ENCODE measurements around the gene MYOM1. TPM values are rescaled to one million over a fixed set of nuclear protein-coding genes. Genes with fewer than 3 reads are reported as not detected.

Gene MYOM1
- total and polyA plus RNA-seq, 2 donors (not counting 3 experiments of a cell fraction or from before 2014, with no cell fraction given) = 0.08 TPM; not detected in 1

DNA sequence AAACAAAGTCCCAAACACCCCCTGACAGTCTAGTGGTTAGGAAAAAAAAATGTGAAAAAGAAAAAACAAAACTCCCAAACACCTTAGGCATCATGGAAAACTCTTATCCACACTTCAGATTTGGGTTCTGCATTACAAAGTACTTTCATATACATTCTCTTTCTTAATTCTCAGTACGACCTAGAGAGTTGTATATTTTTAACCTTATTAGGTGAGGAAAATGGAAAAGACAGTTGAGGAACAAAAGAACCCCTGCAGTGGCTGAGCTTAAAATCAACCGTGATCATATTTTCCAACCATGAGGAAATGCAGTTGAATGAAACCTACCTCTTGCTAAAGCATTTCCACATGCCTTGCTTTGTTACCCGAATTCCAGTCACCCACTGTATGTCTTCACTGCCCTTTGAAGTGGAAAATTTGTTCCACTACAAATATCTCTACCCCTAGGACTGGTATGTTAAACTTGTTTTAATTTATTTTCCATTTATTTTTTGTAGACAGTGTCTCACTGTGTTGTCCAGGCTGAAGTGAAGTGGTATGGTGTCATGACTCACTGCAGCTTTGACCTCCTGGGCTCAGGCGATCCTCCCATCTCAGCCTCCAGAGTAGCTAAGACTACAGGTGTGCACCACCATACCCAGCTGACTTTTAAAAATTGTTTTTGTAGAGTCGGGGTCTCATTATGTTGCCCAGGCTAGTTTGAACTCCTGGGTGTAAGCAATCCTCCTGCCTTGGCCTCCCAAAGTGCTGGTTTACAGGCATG, 149.9 kb downstream of the MYOM1 start:
- POLR2A ChIA-PET = no interaction called here
- FAIRE-seq = no peak

DNA sequence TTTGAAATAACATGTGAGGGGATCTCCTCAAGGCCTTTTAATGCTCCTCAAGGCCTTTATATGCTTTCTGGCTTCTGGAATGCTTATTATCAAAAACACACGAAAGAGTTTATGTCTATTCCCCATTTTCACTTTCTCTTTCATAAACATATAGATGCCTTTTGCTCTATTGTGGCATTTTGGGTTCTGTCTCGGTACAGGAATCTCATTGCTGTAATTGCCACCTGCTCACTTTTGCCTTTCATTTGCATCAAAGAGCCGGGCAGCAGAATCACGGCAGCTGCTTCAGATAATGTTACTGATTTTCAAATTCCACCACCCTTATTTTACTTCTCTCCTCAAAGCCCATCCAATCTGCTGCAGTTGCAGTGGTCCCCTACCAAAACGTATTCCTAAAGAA, 152.0 kb downstream of the MYOM1 start:
- Histone ChIP-seq H3K9ac (replicated peaks; ENCODE audit: extremely low read depth, insufficient read depth, low read length) (no peak overlapping the region), H3K4me3 (replicated peaks in 1 of 3; ENCODE audit: insufficient read depth in 1 of 3, low read depth in 1 of 3, low read length in 3 of 3) (no peak overlapping the region), H3K36me3 (ENCODE audit: control insufficient read depth in 2 of 2, extremely low read depth in 1 of 2, insufficient read depth in 2 of 2, low read length in 2 of 2) (no peaks in the 10 kb centered on the region), H2AFZ (ENCODE audit: low read depth, low read length) (no peak overlapping the region), H3K27ac (ENCODE audit: insufficient read depth, low read depth, low read length) (no peak overlapping the region), H3K27me3 (ENCODE audit: control insufficient read depth in 2 of 2, insufficient read depth in 2 of 2, low read length in 2 of 2) (no peaks in the 10 kb centered on the region), H3K4me2 (ENCODE audit: insufficient read depth, low read length) (no peak overlapping the region), H3K79me2 (ENCODE audit: control insufficient read depth, insufficient read depth, low read length) (no peaks in the 10 kb centered on the region), H3K9me3 (replicated peaks; ENCODE audit: control insufficient read depth, insufficient read depth, low read length) (no peaks in the 10 kb centered on the region), H4K20me1 (replicated peaks; ENCODE audit: control insufficient read depth, extremely low read depth, insufficient read depth, low read length) (no peaks in the 10 kb centered on the region), H3K4me1 (ENCODE audit: control insufficient read depth, extremely low read depth, insufficient read depth, low read length) (no peaks in the 10 kb centered on the region), H3K9me1 (replicated peaks; ENCODE audit: control insufficient read depth, extremely low read depth, insufficient read depth, low read length) (no peaks in the 10 kb centered on the region)
- no peak for DNase-seq (ENCODE audit: low read depth, low spot score)
- TF ChIP-seq CTCF (IDR thresholded peaks at IDR 0.05; ENCODE audit: extremely low read depth in 1 of 2, insufficient read depth in 1 of 2, low read depth in 1 of 2, low read length in 2 of 2) (no peak), EZH2 (IDR thresholded peaks at IDR 0.05; ENCODE audit: borderline replicate concordance, low read depth, low read length, severe bottlenecking) (no peak), GATA2 (IDR thresholded peaks at IDR 0.05; ENCODE audit: insufficient read depth, insufficient read length, low read depth, low read length) (no peak), FOS (IDR thresholded peaks at IDR 0.05; ENCODE audit: borderline replicate concordance, insufficient read depth, low read length) (no peak), MYC (IDR thresholded peaks at IDR 0.05; ENCODE audit: low read depth, low read length) (no peak), JUN (IDR thresholded peaks at IDR 0.05; ENCODE audit: borderline replicate concordance, insufficient read depth, insufficient read length, low read depth) (no peak), POLR2AphosphoS5 (IDR thresholded peaks at IDR 0.05; ENCODE audit: insufficient read depth, low read depth, low read length) (no peak), POLR2A (IDR thresholded peaks at IDR 0.05; ENCODE audit: low read depth, low read length) (no peak)
- TF ChIP-seq, protein P1, sequence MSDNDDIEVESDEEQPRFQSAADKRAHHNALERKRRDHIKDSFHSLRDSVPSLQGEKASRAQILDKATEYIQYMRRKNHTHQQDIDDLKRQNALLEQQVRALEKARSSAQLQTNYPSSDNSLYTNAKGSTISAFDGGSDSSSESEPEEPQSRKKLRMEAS (IDR thresholded peaks at IDR 0.05; ENCODE audit: insufficient read depth, insufficient read length) = no peak
- no peak for FAIRE-seq
- intact Hi-C loops (cut with micrococcal nuclease) = no loop called here
- no TSS peak for BruUV-seq (replicated peaks)
- dilution Hi-C loops (cut with MboI; ENCODE audit: extremely low pct_ligation_motif_present, low sequenced_read_pairs) = no loop called here
- ChIA-PET POLR2A (no interaction called here), CTCF (no interaction called here)

More for the DNA sequence above, 149.9 kb downstream of the MYOM1 start:
- Histone ChIP-seq H3K9ac (replicated peaks; ENCODE audit: extremely low read depth, insufficient read depth, low read length) (no peak overlapping the region), H3K27ac (ENCODE audit: insufficient read depth, low read depth, low read length) (no peak overlapping the region), H3K4me3 (replicated peaks in 1 of 3; ENCODE audit: insufficient read depth in 1 of 3, low read depth in 1 of 3, low read length in 3 of 3) (no peak overlapping the region), H3K9me3 (replicated peaks; ENCODE audit: control insufficient read depth, insufficient read depth, low read length) (no peaks in the 10 kb centered on the region), H3K4me2 (ENCODE audit: insufficient read depth, low read length) (no peak overlapping the region), H4K20me1 (replicated peaks; ENCODE audit: control insufficient read depth, extremely low read depth, insufficient read depth, low read length) (no peaks in the 10 kb centered on the region), H3K36me3 (ENCODE audit: control insufficient read depth in 2 of 2, extremely low read depth in 1 of 2, insufficient read depth in 2 of 2, low read length in 2 of 2) (no peaks in the 10 kb centered on the region), H3K4me1 (ENCODE audit: control insufficient read depth, extremely low read depth, insufficient read depth, low read length) (no peaks in the 10 kb centered on the region), H2AFZ (ENCODE audit: low read depth, low read length) (no peak overlapping the region), H3K9me1 (replicated peaks; ENCODE audit: control insufficient read depth, extremely low read depth, insufficient read depth, low read length) (no peaks in the 10 kb centered on the region), H3K27me3 (ENCODE audit: control insufficient read depth in 2 of 2, insufficient read depth in 2 of 2, low read length in 2 of 2) (no peaks in the 10 kb centered on the region), H3K79me2 (ENCODE audit: control insufficient read depth, insufficient read depth, low read length) (no peaks in the 10 kb centered on the region)
- no TSS peak for BruUV-seq (replicated peaks)
- TF ChIP-seq JUN (IDR thresholded peaks at IDR 0.05; ENCODE audit: borderline replicate concordance, insufficient read depth, insufficient read length, low read depth) = no peak
- no peak for TF ChIP-seq FOS (IDR thresholded peaks at IDR 0.05; ENCODE audit: borderline replicate concordance, insufficient read depth, low read length)
- TF ChIP-seq EZH2 (IDR thresholded peaks at IDR 0.05; ENCODE audit: borderline replicate concordance, low read depth, low read length, severe bottlenecking) = no peak
- TF ChIP-seq GATA2 (IDR thresholded peaks at IDR 0.05; ENCODE audit: insufficient read depth, insufficient read length, low read depth, low read length) = no peak
- DNase-seq (ENCODE audit: low read depth, low spot score) = no peak
- intact Hi-C loops (cut with micrococcal nuclease) (no loop called here), dilution Hi-C loops (cut with MboI; ENCODE audit: extremely low pct_ligation_motif_present, low sequenced_read_pairs) (no loop called here)
- CTCF ChIA-PET = no interaction called here
